Neural cell (in vitro differentiated cells): ENCODE data around the gene ARHGEF39. TPM values are rescaled to one million over a fixed set of nuclear protein-coding genes. Genes with fewer than 3 reads are reported as not detected.

Source experiments
- H2AFZ ChIP-seq: fragments of 200-600, 300-800 bp; sonication (generic), shearing (Covaris generic); 2 replicates; pipeline ENCODE4 v1.6.0; 2014; ENCODE audit warnings: low read depth, mild to moderate bottlenecking, antibody characterized with exemption, low read length, moderate library complexity
- H3F3A ChIP-seq: fragments of 200-600 bp; shearing (Covaris generic); 2 replicates; pipeline ENCODE4 v1.6.1; 2016; ENCODE audit warnings: mild to moderate bottlenecking, moderate library complexity, mixed read lengths, antibody characterized with exemption, low read length; ENCODE audit not compliant: insufficient read depth, poor library complexity, severe bottlenecking
- H3K27ac ChIP-seq: fragments of 200-600, 300-800 bp; sonication (generic), shearing (Covaris generic); 2 replicates; pipeline ENCODE4 v1.5.1; 2014; ENCODE audit warnings: mild to moderate bottlenecking, low read length, moderate library complexity
- H3K27me3 ChIP-seq: fragments of 300-800, 200-600 bp; sonication (generic), shearing (Covaris generic); 2 replicates; pipeline ENCODE4 v1.6.0; 2014; ENCODE audit warnings: mild to moderate bottlenecking, low read depth, low read length, moderate library complexity; ENCODE audit not compliant: insufficient read depth
- H3K36me3 ChIP-seq: fragments of 300-800, 200-600 bp; sonication (generic), shearing (Covaris generic); 2 replicates; pipeline ENCODE4 v1.5.1; 2014; ENCODE audit warnings: mild to moderate bottlenecking, antibody characterized with exemption, low read length, moderate library complexity; ENCODE audit not compliant: insufficient read depth
- H3K4me2 ChIP-seq: fragments of 300-800, 200-600 bp; sonication (generic), shearing (Covaris generic); 2 replicates; pipeline ENCODE4 v1.6.0; 2014; ENCODE audit warnings: mild to moderate bottlenecking, low read length
- H3K4me3 ChIP-seq: fragments of 300-800, 200-600 bp; sonication (generic), shearing (Covaris generic); 2 replicates; pipeline ENCODE4 v1.5.1; 2014; ENCODE audit warnings: mild to moderate bottlenecking, low read length, moderate library complexity
- H3K79me2 ChIP-seq: fragments of 200-600 bp; shearing (Covaris generic); replicated peaks from 2 replicates; pipeline ENCODE4 v1.6.0; 2014; ENCODE audit warnings: mild to moderate bottlenecking, low read length, moderate library complexity; ENCODE audit not compliant: insufficient read depth
- H3K9ac ChIP-seq: fragments of 300-800, 200-600 bp; sonication (generic), shearing (Covaris generic); 2 replicates; pipeline ENCODE4 v1.6.1; 2016; ENCODE audit warnings: mild to moderate bottlenecking, low read length, mixed read lengths
- H3K9me2 ChIP-seq: fragments of 200-600 bp; shearing (Covaris generic); 2 replicates; pipeline ENCODE4 v1.6.1; 2016; ENCODE audit warnings: mild to moderate bottlenecking, low read length, mixed read lengths; ENCODE audit not compliant: insufficient read depth
- H3K9me3 ChIP-seq: fragments of 200-600, 300-800 bp; sonication (generic), shearing (Covaris generic); 2 replicates; pipeline ENCODE4 v1.6.1; 2016; ENCODE audit warnings: mild to moderate bottlenecking, mixed run types, low read length, moderate library complexity, mixed read lengths
- H4K20me1 ChIP-seq: fragments of 200-600 bp; shearing (Covaris generic); 2 replicates; pipeline ENCODE4 v1.6.1; 2016; ENCODE audit warnings: mild to moderate bottlenecking, mixed run types; ENCODE audit not compliant: insufficient read depth
- EP300 ChIP-seq: fragments of 450-650 bp; conservative IDR thresholded peaks from 2 replicates; pipeline ENCODE4 v1.6.1; 2014; ENCODE audit warnings: antibody characterized with exemption, mild to moderate bottlenecking, moderate library complexity; ENCODE audit not compliant: poor library complexity, severe bottlenecking
- EZH2 ChIP-seq: fragments of 200-600, 300-800 bp; shearing (Covaris generic), sonication (generic); IDR thresholded peaks from 2 replicates; pipeline ENCODE4 v1.6.1; 2014; ENCODE audit warnings: antibody characterized with exemption, low read length, borderline replicate concordance, mild to moderate bottlenecking; ENCODE audit not compliant: insufficient read depth, poor library complexity, severe bottlenecking
- MXI1 ChIP-seq: fragments of 450-650 bp; conservative IDR thresholded peaks from 2 replicates; pipeline ENCODE4 v1.6.1; 2014; ENCODE audit warnings: antibody characterized with exemption, mild to moderate bottlenecking; ENCODE audit not compliant: poor library complexity, severe bottlenecking
- POLR2AphosphoS5 ChIP-seq: IDR thresholded peaks from 2 replicates; pipeline ENCODE4 v1.6.1; 2012
- RAD21 ChIP-seq: fragments of 450-650 bp; conservative IDR thresholded peaks from 2 replicates; pipeline ENCODE4 v1.6.1; 2014; ENCODE audit warnings: antibody characterized with exemption, mild to moderate bottlenecking, moderate library complexity
- SMC3 ChIP-seq: fragments of 450-650 bp; conservative IDR thresholded peaks from 2 replicates; pipeline ENCODE4 v1.6.1; 2014; ENCODE audit warnings: antibody characterized with exemption, mild to moderate bottlenecking, moderate library complexity; ENCODE audit not compliant: poor library complexity
- TAF1 ChIP-seq: IDR thresholded peaks from 2 replicates; pipeline ENCODE4 v1.6.1; 2012; ENCODE audit warnings: low read depth
- polyA plus RNA-seq: library from polyadenylated mRNA; depleted of rRNA; stranded (reverse); fragments of >200 nt; gene quantifications from 2 replicates; pipeline ENCODE4 v1.2.3, GENCODE V29; 2014
- TF ChIP-seq, protein P1 (sequence below): fragments of 450-650 bp; IDR thresholded peaks from 2 replicates; pipeline ENCODE4 v1.5.1; 2014; ENCODE audit warnings: antibody characterized with exemption, mild to moderate bottlenecking, moderate library complexity; ENCODE audit not compliant: poor library complexity, severe bottlenecking
- TF ChIP-seq, protein P2 (sequence below): IDR thresholded peaks from 2 replicates; pipeline ENCODE4 v1.6.1; 2012; ENCODE audit warnings: borderline replicate concordance

ARHGEF39 gene
- polyA plus RNA-seq, 1 donor from 2014 or later = 0.51 TPM

- H3K4me3 ChIP-seq = no peak overlapping the region
- H3K9me2 ChIP-seq = no peaks in the 10 kb centered on the region
- no peak overlapping the region for H3K27ac ChIP-seq
- TF ChIP-seq EZH2 = no peak
- TF ChIP-seq SMC3 = no peak
- TF ChIP-seq POLR2AphosphoS5 = no peak
- TF ChIP-seq RAD21 = no peak
- TF ChIP-seq TAF1 = no peak
- no peak for TF ChIP-seq EP300
- TF ChIP-seq, protein P1, sequence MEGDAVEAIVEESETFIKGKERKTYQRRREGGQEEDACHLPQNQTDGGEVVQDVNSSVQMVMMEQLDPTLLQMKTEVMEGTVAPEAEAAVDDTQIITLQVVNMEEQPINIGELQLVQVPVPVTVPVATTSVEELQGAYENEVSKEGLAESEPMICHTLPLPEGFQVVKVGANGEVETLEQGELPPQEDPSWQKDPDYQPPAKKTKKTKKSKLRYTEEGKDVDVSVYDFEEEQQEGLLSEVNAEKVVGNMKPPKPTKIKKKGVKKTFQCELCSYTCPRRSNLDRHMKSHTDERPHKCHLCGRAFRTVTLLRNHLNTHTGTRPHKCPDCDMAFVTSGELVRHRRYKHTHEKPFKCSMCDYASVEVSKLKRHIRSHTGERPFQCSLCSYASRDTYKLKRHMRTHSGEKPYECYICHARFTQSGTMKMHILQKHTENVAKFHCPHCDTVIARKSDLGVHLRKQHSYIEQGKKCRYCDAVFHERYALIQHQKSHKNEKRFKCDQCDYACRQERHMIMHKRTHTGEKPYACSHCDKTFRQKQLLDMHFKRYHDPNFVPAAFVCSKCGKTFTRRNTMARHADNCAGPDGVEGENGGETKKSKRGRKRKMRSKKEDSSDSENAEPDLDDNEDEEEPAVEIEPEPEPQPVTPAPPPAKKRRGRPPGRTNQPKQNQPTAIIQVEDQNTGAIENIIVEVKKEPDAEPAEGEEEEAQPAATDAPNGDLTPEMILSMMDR = no peak
- TF ChIP-seq MXI1 = no peak
- TF ChIP-seq, protein P2, sequence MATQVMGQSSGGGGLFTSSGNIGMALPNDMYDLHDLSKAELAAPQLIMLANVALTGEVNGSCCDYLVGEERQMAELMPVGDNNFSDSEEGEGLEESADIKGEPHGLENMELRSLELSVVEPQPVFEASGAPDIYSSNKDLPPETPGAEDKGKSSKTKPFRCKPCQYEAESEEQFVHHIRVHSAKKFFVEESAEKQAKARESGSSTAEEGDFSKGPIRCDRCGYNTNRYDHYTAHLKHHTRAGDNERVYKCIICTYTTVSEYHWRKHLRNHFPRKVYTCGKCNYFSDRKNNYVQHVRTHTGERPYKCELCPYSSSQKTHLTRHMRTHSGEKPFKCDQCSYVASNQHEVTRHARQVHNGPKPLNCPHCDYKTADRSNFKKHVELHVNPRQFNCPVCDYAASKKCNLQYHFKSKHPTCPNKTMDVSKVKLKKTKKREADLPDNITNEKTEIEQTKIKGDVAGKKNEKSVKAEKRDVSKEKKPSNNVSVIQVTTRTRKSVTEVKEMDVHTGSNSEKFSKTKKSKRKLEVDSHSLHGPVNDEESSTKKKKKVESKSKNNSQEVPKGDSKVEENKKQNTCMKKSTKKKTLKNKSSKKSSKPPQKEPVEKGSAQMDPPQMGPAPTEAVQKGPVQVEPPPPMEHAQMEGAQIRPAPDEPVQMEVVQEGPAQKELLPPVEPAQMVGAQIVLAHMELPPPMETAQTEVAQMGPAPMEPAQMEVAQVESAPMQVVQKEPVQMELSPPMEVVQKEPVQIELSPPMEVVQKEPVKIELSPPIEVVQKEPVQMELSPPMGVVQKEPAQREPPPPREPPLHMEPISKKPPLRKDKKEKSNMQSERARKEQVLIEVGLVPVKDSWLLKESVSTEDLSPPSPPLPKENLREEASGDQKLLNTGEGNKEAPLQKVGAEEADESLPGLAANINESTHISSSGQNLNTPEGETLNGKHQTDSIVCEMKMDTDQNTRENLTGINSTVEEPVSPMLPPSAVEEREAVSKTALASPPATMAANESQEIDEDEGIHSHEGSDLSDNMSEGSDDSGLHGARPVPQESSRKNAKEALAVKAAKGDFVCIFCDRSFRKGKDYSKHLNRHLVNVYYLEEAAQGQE = no peak
- no peak overlapping the region for H3K9ac ChIP-seq
- no peaks in the 10 kb centered on the region for H4K20me1 ChIP-seq
- no peaks in the 10 kb centered on the region for H3F3A ChIP-seq
- peaks cover 9% of the 10 kb centered on the region for H3K36me3 ChIP-seq
- H3K79me2 ChIP-seq = no peaks in the 10 kb centered on the region
- H3K4me2 ChIP-seq = no peak overlapping the region
- no peaks in the 10 kb centered on the region for H3K27me3 ChIP-seq
- H3K9me3 ChIP-seq = no peaks in the 10 kb centered on the region
- no peak overlapping the region for H2AFZ ChIP-seq
Measured at GRCh38 chr9:35705836-35706430, 40.9 kb upstream of the ARHGEF39 start.

- H3K27me3 ChIP-seq = no peaks in the 10 kb centered on the region
- no peak overlapping the region for H3K9ac ChIP-seq
- no peak overlapping the region for H3K4me3 ChIP-seq
- no peaks in the 10 kb centered on the region for H3K79me2 ChIP-seq
- no peak overlapping the region for H2AFZ ChIP-seq
- H3K4me2 ChIP-seq = no peak overlapping the region
- no peaks in the 10 kb centered on the region for H3K9me2 ChIP-seq
- H3K36me3 ChIP-seq = peaks cover 5% of the 10 kb centered on the region
- H3K9me3 ChIP-seq = no peaks in the 10 kb centered on the region
- no peak for TF ChIP-seq EP300
- TF ChIP-seq POLR2AphosphoS5 = no peak
- no peak for TF ChIP-seq MXI1
- TF ChIP-seq, protein P1 = no peak
- TF ChIP-seq TAF1 = no peak
- TF ChIP-seq RAD21 = no peak
- no peak for TF ChIP-seq EZH2
- H3F3A ChIP-seq = no peaks in the 10 kb centered on the region
- no peak overlapping the region for H3K27ac ChIP-seq
- H4K20me1 ChIP-seq = no peaks in the 10 kb centered on the region
Measured at GRCh38 chr9:35705372-35705771, 40.4 kb upstream of the ARHGEF39 start.
